Upper lobe of left lung (tissue), 6 donors: Measurements from ENCODE around the gene ZNF488. TPM values are rescaled to one million over a fixed set of nuclear protein-coding genes. Genes with fewer than 3 reads are reported as not detected.

Source experiments
- ATAC-seq, 2 donors: fragments of 200-7000 bp; cut with Tn5 transposase; one replicate each; pipeline ENCODE4 v1.9.1; 2022; ENCODE audit warnings: mild to moderate bottlenecking in 2 of 2, moderate library complexity in 2 of 2; ENCODE audit not compliant: low FRiP score in 2 of 2
- DNase-seq, 2 donors: peaks; one replicate each; pipeline ENCODE4 v3.0.0-alpha.2; 2019 to 2020
- H3K27ac ChIP-seq, 4 donors: fragments of 200-600 bp; sonication (generic); one replicate each; pipeline ENCODE4 v1.5.1; 2016 to 2019
- H3K27me3 ChIP-seq, 4 donors: fragments of 200-600 bp; sonication (generic); one replicate each; pipeline ENCODE4 v1.5.1; 2017 to 2019
- H3K36me3 ChIP-seq, 4 donors: fragments of 200-600 bp; sonication (generic); one replicate each; pipeline ENCODE4 v1.5.1; 2016 to 2019
- H3K4me1 ChIP-seq, 4 donors: fragments of 200-600 bp; sonication (generic); one replicate each; pipeline ENCODE4 v1.5.1; 2018 to 2019
- H3K4me3 ChIP-seq, 4 donors: fragments of 200-600 bp; sonication (generic); one replicate each; pipeline ENCODE4 v1.5.1; 2017 to 2019; ENCODE audit warnings: mild to moderate bottlenecking in 2 of 4, moderate library complexity in 1 of 4
- H3K9me3 ChIP-seq, 4 donors: fragments of 200-600 bp; sonication (generic); one replicate each; pipeline ENCODE4 v1.5.1; 2018 to 2019
- CTCF ChIP-seq, 6 experiments: fragments of 450-650 bp in 4 of 6; fragments of 200-600 bp in 2 of 6; sonication (generic) in 2 of 6; IDR thresholded peaks; one replicate each; pipeline ENCODE4 v1.5.1; 2016 to 2019; ENCODE audit warnings: antibody characterized with exemption in 6 of 6
- EP300 ChIP-seq, 4 donors: sonication (generic); formaldehyde crosslinking; IDR thresholded peaks; one replicate each; pipeline ENCODE4 v1.5.1; 2017; ENCODE audit warnings: antibody characterized with exemption in 4 of 4, control low read depth in 2 of 4
- POLR2A ChIP-seq, 4 donors: fragments of 450-650 bp; IDR thresholded peaks; one replicate each; pipeline ENCODE4 v1.5.1; 2016 to 2017; ENCODE audit warnings: antibody characterized with exemption in 4 of 4, mild to moderate bottlenecking in 2 of 4
- POLR2AphosphoS5 ChIP-seq, 2 donors: sonication (generic); formaldehyde crosslinking; IDR thresholded peaks; one replicate each; pipeline ENCODE4 v1.5.1; 2017; ENCODE audit warnings: antibody characterized with exemption in 2 of 2
- WGBS, 2 donors: methylation state at CpG; one replicate each; pipeline ENCODE4 v1.1.5; 2017 to 2018; 5-methylcytosine and 5-hydroxymethylcytosine counted together
- total RNA-seq, 6 donors: library from RNA; depleted of rRNA in 4 of 6; stranded (reverse); fragments of >200 nt in 4 of 6; gene quantifications; one replicate each; pipeline versions ENCODE4 v1.1.0 to v1.2.1, GENCODE V29; 2016 to 2021
- donor health status: DM: no; HTN: no; CAD: no; lungs with moderate emphysema.
- donor health status: DM: no; HTN: yes; CAD: no; lungs with severe emphysema.

Gene ZNF488
- total RNA-seq, 6 donors from 2014 or later = 0.15 to 0.66 (median 0.28) TPM; not detected in 2

- Histone ChIP-seq H3K36me3 (no peaks in the 10 kb centered on the region), H3K4me1 (peaks cover 0 to 9% (median 8%) of the 10 kb centered on the region in 4 donors), H3K27me3 (no peaks in the 10 kb centered on the region), H3K9me3 (no peaks in the 10 kb centered on the region), H3K27ac (no peak overlapping the region), H3K4me3 (no peak overlapping the region)
- 81 to 86% methylated on average over 10 of the region's 11 CpGs for WGBS, 2 donors
- DNase-seq (no peak), ATAC-seq (no peak)
- TF ChIP-seq CTCF (IDR thresholded peaks at IDR 0.05) (no peak), POLR2AphosphoS5 (IDR thresholded peaks at IDR 0.05) (no peak)
These were observed 4.2 kb downstream of the ZNF488 start for GRCh38 chr10:47379901-47380300.

DNA sequence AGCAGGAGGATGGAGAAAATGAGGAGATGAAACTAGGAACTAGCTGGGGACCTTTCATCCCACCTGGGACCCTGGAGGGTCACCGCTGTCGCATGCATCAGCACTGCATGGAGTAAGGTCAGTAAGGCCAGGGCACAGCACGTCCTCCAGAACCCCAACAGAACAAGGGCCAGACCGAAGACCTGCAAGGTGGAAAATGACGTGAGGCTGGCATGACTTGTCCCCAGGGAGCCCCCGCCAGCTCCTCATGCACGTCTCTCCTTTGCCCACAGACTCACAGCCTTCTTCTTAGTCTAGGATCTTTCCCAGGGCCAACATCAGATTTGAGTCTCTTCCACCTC lies 4.7 kb downstream of the ZNF488 start:
- DNase-seq (no peak), ATAC-seq (no peak)
- Histone ChIP-seq H3K36me3 (no peaks in the 10 kb centered on the region), H3K4me1 (peaks cover 0 to 6% (median 4%) of the 10 kb centered on the region in 4 donors), H3K9me3 (no peaks in the 10 kb centered on the region), H3K27ac (no peak overlapping the region), H3K4me3 (no peak overlapping the region), H3K27me3 (no peaks in the 10 kb centered on the region)
- WGBS, 2 donors = 80 to 88% methylated on average over 7 of the region's 7 CpGs
- TF ChIP-seq CTCF (IDR thresholded peaks at IDR 0.05) = no peak
- no peak for TF ChIP-seq POLR2AphosphoS5 (IDR thresholded peaks at IDR 0.05)
- TF ChIP-seq POLR2A (IDR thresholded peaks at IDR 0.05) = no peak
- no peak for TF ChIP-seq EP300 (IDR thresholded peaks at IDR 0.05)

DNA sequence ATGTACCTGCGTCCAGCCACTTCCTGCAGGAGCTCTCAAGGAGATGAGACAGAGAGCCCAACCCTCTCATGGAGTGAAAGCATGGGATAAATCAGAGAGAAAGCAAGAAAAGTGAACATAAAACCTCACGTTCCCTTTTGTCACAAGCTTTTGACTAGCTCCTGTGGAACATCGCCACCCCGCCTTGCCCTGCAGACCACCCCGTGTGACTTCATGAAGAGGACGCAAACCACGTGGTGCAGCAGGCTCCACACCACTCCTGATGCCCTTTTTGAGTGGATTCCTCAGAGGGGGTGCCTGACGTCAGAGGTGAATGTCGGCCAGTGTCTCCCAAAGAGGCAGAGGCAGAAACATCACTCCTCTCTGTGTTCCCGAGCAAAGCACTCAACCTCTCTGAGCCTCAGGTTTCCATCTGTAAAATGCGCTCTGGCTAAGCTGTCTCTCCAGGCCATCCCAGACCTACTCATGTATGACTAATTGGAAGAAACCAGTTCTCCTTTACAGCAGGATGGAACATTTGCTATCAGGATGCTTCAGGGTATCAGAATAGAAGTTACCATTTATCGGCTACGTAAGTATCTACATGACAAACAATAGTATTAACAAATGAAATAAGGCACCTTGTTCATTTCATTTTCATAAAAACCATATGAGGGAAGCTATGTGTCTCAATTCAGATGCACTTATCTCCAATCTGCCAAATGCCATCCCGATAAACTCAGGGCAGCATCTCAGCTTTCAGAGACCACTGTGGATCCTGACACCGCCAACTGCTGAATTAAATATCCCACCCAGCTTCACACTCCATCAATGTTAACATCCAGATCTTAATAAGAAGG lies 5.3 kb downstream of the ZNF488 start:
- 75 to 79% methylated on average over 15 of the region's 15 CpGs for WGBS, 2 donors
- no peak for DNase-seq
- no peak for ATAC-seq
- H3K4me3 ChIP-seq = no peak overlapping the region
- TF ChIP-seq CTCF (IDR thresholded peaks at IDR 0.05) = no peak
- TF ChIP-seq POLR2A (IDR thresholded peaks at IDR 0.05) = no peak
- H3K27me3 ChIP-seq = no peaks in the 10 kb centered on the region
- peaks cover 0 to 3% (median under 1%) of the 10 kb centered on the region in 4 donors for H3K4me1 ChIP-seq
- H3K27ac ChIP-seq = no peak overlapping the region
- H3K36me3 ChIP-seq = no peaks in the 10 kb centered on the region
- H3K9me3 ChIP-seq = no peaks in the 10 kb centered on the region

DNA sequence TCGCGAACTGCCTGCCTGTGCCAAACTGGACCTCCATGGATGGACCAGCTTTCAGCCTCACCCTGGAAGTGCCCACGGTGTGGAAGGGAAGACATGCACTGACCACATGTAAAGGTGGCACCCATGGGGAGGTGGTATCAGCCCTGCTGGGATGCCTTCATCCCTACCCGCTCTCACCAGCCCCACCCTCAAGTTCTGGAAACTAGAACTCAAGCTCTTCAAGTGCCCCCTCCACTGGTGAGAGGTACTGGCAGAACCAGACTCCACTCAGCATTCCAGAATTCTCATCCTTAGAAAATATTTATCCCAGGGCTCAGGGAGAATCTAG lies 5.9 kb downstream of the ZNF488 start:
- ATAC-seq = no peak

DNA sequence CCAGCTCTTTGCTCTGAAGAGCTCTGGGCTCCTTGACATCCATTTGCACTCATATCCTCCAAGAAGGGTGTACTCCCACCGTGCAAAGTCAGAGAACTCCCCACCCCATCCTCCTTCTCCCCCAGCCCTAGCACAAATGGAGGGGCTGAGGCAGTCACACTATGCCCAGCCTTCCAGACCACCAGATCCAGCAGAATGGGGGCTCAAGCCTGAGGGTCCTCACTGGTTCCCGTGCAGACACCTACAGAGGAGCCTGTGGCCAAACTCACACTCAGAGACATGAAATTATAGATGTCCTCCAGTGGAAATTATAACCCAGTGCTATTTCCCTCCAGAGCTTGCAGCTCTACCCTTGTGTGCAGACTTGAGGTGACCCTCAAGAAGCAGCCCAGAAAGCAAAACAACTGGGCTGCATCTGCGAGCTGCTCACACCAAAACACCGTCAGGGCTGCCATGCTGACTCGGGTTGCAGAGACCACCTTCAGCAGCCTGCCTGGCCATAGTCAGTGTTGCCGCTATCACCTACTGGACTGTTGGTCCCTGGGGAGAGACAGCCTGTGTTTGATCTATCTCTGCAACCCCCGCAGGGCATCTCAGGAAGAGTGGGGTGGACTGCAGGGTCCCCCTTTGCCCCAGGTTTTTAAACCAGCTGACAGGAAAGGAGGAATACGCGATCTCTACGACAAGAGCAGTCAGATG lies 7.4 kb downstream of the ZNF488 start:
- no peaks in the 10 kb centered on the region for H3K27me3 ChIP-seq
- TF ChIP-seq POLR2AphosphoS5 (IDR thresholded peaks at IDR 0.05) (no peak), CTCF (IDR thresholded peaks at IDR 0.05) (no peak), EP300 (IDR thresholded peaks at IDR 0.05) (no peak), POLR2A (IDR thresholded peaks at IDR 0.05) (no peak)
- no peaks in the 10 kb centered on the region for H3K4me1 ChIP-seq

More for the DNA sequence above, 5.9 kb downstream of the ZNF488 start:
- Histone ChIP-seq H3K36me3 (no peaks in the 10 kb centered on the region), H3K27me3 (no peaks in the 10 kb centered on the region), H3K9me3 (no peaks in the 10 kb centered on the region), H3K4me3 (no peak overlapping the region), H3K4me1 (no peaks in the 10 kb centered on the region), H3K27ac (no peak overlapping the region)
- 82 to 86% methylated on average over 4 of the region's 4 CpGs for WGBS, 2 donors
- TF ChIP-seq POLR2AphosphoS5 (IDR thresholded peaks at IDR 0.05) (no peak), EP300 (IDR thresholded peaks at IDR 0.05) (no peak), POLR2A (IDR thresholded peaks at IDR 0.05) (no peak)
- DNase-seq = no peak

More for the DNA sequence above, 7.4 kb downstream of the ZNF488 start:
- DNase-seq = no peak
- no peaks in the 10 kb centered on the region for H3K36me3 ChIP-seq
- H3K9me3 ChIP-seq = no peaks in the 10 kb centered on the region
- 76 to 78% methylated on average over 9 to 10 of the region's 10 CpGs for WGBS, 2 donors
- no peak overlapping the region for H3K27ac ChIP-seq
- ATAC-seq = no peak
- H3K4me3 ChIP-seq = no peak overlapping the region
